LNCaP clone FGC (cell line): ENCODE results near the gene ATRNL1.

Experiments used
- DNase-seq: peaks from one replicate; pipeline ENCODE4 v3.0.0-alpha.2; 2011; ENCODE audit warnings: low read depth
- H3K4me3 ChIP-seq: 2 replicates; pipeline ENCODE4 v1.5.1; 2011; ENCODE audit warnings: mild to moderate bottlenecking, low read depth, low read length, control low read depth
- CTCF ChIP-seq: IDR thresholded peaks from 2 replicates; pipeline ENCODE4 v1.5.1; 2012; ENCODE audit warnings: mild to moderate bottlenecking; ENCODE audit not compliant: control insufficient read depth, insufficient read depth; ENCODE audit errors: extremely low read depth

Gene ATRNL1

GRCh38 chr10:115948465-115948864 is 855.3 kb downstream of the ATRNL1 start:
- TF ChIP-seq CTCF = peak; percentile 50
- no peak for DNase-seq

GRCh38 chr10:115949282-115949844 is 856.2 kb downstream of the ATRNL1 start:
- TF ChIP-seq CTCF = no peak
- DNase-seq = no peak
- H3K4me3 ChIP-seq = no peak overlapping the region

More at GRCh38 chr10:115948465-115948864, 855.3 kb downstream of the ATRNL1 start:
- no peak overlapping the region for H3K4me3 ChIP-seq

- no peak for TF ChIP-seq CTCF
- H3K4me3 ChIP-seq = no peak overlapping the region
- DNase-seq = no peak
Measured at GRCh38 chr10:115950320-115950719, 857.2 kb downstream of the ATRNL1 start.

GRCh38 chr10:115951242-115951641 is 858.1 kb downstream of the ATRNL1 start:
- peak; percentile 10 for DNase-seq
- TF ChIP-seq CTCF = no peak
- H3K4me3 ChIP-seq = no peak overlapping the region

GRCh38 chr10:115953281-115953680 is 860.1 kb downstream of the ATRNL1 start:
- TF ChIP-seq CTCF = no peak
- no peak for DNase-seq
- H3K4me3 ChIP-seq = no peak overlapping the region

- TF ChIP-seq CTCF = no peak
- H3K4me3 ChIP-seq = no peak overlapping the region
- no peak for DNase-seq
Measured at GRCh38 chr10:115953968-115954367, 860.8 kb downstream of the ATRNL1 start.
